GM19468 (cell line): ENCODE measurements around the gene SEMA7A.

Experiments
- ATAC-seq: cut with Tn5 transposase; IDR thresholded peaks from one replicate; pipeline ENCODE4 v1.9.1; 2021; ENCODE audit warnings: mild to moderate bottlenecking, moderate library complexity, moderate number of reproducible peaks; ENCODE audit not compliant: unreplicated experiment; ENCODE audit errors: extremely low read depth

Gene SEMA7A

GRCh38 chr15:74418575-74419338, 15.0 kb downstream of the SEMA7A start:
- no peak for ATAC-seq

- no peak for ATAC-seq
Observed at GRCh38 chr15:74417670-74418069, 16.1 kb downstream of the SEMA7A start.

DNA sequence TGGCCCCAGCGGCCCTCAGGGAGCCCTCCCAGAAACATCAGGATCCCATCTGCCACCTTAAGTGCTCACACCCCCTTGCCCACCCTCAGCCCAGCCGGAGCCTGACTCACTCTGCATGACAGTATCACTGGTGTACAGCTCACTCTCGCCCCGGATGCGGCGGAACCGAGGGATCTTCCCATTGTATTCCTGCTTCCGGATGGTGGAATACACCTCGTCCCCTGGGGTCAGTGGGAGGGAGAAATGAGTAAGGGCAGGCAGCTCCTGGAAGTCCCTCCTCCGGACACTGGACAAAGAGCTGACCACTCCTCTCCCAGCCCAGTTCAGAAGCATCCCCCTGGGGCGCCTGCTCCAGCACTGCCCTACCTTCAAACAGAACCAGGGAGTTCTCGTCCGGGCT, 16.5 kb downstream of the SEMA7A start:
- ATAC-seq: no peak

DNA sequence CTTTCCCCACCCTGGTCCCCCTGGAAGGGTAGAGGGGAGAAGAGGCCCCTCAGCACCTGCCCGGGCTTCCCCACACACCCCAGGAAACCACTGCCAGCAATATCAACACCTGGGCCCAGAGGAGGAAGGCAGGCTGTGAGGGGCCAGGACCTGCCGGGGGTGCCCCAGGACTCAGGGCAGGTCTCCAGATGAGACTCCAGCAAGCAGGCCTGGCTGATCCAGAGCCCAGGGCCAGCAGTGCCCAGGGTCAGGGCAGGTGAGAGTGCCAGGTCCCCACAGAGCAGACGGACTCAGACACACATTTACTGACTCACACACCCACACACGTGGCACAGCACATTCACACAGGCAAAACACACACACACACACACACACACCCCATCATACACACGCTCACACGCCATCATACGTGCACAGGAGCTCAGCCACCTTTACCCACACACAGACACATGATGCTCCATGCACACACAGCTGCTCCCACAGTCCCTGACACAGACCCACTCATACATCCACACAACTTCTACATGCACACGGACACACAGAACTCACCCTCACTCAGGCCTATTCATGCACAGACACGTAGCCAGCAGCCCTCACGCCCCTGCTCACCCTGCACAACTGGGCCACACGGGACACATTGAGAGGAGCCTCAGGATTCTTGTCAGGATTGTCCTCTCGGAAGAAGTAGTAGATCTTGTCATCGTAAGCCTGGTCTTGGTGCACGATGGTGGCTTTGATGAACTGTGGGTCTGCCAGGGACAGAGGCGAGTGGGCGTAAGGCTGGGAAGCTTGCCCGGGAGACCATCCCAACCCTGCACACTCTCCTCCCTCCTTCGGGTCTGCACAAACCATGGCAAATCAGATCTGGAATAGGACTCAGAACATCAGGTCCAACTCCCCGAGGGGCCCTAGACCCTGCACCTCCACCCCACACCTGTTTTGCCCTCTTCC, 17.5 kb downstream of the SEMA7A start:
- no peak for ATAC-seq

GRCh38 chr15:74414603-74415338, 19.0 kb downstream of the SEMA7A start:
- ATAC-seq: no peak

GRCh38 chr15:74414081-74414580, 19.6 kb downstream of the SEMA7A start:
- no peak for ATAC-seq

- ATAC-seq: no peak
Observed at GRCh38 chr15:74413350-74414080, 20.2 kb downstream of the SEMA7A start.

DNA sequence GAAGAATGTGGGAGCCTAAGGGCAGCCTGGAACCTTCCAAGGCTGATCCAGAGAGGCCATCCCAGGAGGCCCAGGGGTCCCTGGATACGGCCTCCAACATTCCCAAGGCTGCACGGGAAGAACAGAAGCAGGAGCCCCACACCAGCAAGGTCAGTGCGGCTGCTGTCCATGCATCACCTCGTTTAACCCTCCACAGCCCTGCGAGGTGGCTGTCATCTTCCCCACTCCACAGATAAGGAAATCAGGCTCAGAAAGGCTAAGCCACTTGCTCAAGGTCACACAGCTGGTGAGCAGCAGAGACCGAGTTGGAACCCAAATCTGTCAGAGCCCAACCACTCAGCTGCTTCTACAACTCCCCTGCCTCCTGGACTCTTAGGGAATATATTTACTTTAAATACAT, 21.6 kb downstream of the SEMA7A start:
- no peak for ATAC-seq

GRCh38 chr15:74411686-74412085, 22.1 kb downstream of the SEMA7A start:
- ATAC-seq: no peak

DNA sequence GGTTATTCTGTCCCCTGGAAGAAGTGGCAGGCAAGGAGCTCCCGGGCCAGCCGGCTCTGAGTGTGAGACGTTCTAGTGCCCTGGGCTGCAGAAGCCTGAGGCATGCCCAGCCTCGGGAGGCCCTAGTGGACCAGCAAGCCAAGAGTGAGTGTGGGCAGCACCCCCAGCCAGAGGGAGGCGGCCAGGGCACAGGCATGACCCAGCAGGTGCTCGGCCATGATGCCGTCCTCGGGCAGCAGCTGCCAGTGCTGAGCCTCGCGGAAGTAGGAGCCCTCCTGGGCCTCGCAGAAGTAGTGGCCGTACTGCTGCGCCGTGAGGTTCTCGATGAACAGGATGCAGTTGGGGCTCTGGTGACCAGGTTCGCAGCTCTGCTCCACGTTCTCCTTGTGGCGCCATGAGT, 23.3 kb downstream of the SEMA7A start:
- ATAC-seq: no peak

GRCh38 chr15:74409225-74409624, 24.5 kb downstream of the SEMA7A start:
- ATAC-seq: no peak

DNA sequence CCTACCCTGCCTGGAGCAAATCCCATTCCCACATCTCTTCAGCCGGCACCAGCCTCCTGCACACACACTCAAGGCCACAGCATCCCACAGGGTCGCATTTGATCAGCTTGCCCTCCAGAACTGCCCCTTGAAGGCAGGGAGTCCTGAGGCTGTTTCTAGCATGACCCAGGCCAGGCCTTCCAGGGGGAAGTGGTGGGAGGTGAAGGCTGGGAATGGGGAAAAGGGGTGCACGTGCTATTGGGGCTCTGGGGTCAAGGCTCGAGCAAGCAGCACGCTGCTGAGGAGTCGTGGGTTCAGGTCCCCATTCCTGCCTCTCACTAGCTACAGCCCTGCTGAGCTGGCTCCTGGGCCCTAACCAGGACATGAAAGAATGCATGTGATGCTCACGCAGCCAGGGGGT, 24.9 kb downstream of the SEMA7A start:
- no peak for ATAC-seq

DNA sequence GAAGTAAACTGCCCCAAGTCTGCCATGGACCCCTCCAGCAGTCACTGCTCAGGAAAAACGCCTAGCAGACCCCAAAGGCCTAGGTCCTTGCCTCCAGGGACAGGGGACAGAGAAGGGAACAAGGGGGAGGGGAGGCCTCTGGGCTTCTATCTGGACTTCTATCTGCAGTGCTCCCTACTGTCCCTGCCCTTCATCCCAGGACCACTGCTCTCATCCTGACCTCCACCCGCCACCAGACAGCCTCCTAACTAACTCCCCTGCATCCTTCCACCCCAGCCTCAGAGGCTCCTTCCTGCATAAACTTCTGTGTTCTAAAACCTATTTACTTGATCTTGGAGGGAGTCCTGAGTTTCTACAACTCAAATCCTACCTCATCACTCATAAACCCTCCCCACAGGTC, 25.4 kb downstream of the SEMA7A start:
- ATAC-seq: no peak

- ATAC-seq: no peak
Observed at GRCh38 chr15:74406992-74407705, 26.6 kb downstream of the SEMA7A start.

DNA sequence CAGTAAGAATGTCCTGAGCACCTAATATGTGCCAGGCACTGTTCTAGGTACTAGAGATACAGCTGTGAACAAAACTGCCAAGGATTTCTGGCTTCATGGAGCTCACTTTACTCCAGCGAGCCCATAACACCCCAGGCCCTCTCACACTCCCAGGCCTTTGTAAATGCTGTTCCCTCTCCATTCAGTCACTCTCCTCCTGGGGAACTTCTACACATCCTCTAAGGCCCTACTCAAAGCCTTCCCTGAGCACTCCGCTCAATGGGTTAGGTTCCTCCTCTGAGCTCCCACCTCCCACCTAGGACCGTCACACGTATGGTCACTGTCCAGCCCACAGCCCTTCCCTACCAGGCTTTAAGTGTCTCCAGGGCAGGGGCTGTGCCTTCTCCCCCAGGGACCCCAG, 27.2 kb downstream of the SEMA7A start:
- no peak for ATAC-seq

GRCh38 chr15:74405823-74406222, 27.9 kb downstream of the SEMA7A start:
- no peak for ATAC-seq

DNA sequence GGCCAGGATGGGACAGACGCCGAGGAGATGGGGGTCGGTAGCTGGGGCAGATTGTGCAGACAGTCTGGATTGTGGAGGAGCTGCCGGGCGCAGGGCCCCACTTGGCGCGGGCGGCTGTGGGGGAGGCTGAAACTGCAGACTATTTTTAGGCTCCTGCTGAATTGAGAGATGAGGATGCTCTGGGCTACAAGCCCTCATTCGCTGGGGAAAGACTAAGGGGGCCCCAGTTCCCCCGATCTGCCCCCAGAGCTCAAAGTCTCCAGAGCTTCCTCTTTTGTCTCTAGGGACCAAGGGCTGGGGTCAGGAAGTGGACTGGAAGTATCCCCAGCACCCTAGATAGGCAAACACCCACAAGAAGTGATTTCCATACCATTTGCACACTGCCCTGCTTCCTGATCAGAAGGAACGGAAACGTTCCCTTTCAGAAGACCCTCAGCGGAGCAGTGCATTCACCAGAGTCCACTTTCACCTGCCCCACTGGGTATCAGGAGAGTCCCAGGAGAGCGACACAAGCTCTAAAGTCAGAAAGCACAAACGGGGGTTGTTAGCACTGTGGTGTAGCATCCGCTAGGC, 29.7 kb downstream of the SEMA7A start:
- ATAC-seq: no peak

DNA sequence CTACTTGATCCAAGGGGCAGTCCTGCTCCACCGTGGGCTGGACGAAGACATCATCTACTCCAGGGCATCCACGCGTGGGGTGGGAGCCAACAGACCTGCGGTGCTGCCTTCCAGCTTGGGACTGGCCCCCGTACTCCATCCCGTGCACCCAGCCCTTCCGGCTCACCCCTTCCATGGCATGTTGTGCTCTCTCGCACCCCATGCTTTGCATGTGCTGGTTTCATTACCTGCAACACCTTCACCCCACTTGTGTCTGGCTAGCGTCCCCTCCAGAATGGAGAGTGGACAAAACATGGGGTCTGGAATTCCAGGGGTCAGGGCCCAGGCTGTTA, 30.2 kb downstream of the SEMA7A start:
- no peak for ATAC-seq
